GM12878 (cell line): ENCODE results near the gene UBE2E2. TPM values are rescaled to one million over a fixed set of nuclear protein-coding genes. Genes with fewer than 3 reads are reported as not detected.

Experiments
- ATAC-seq: fragments of 200-7000 bp; cut with Tn5 transposase; 3 replicates; pipeline ENCODE4 v1.9.1; 2020; ENCODE audit warnings: mild to moderate bottlenecking, moderate library complexity
- BruUV-seq: library from RNA; stranded (reverse); fragments of 400-500 nt; replicated peaks from 2 replicates; lab custom pipeline; 2021; lab: Mats Ljungman, UMichigan
- CTCF ChIA-PET: fragments of 300-600 bp; sonication (Branson Sonifier 250); formaldehyde crosslinking; extraction: SDS; loops from one replicate; lab custom pipeline; 2021; ENCODE audit warnings: inconsistent platforms; lab: Yijun Ruan, JAX
- POLR2A ChIA-PET: fragments of 350-600 bp; formaldehyde crosslinking; extraction: SDS; loops from one replicate; lab custom pipeline; 2021; ENCODE audit warnings: inconsistent platforms; lab: Charles Lee
- RAD21 ChIA-PET: fragments of 300-600 bp; sonication (Branson Sonifier 250); formaldehyde crosslinking; loops from one replicate; lab custom pipeline; 2023; ENCODE audit warnings: antibody characterized with exemption; ENCODE audit not compliant: unreplicated experiment; lab: Charles Lee
- SMC1A ChIA-PET: fragments of 300-600 bp; sonication (Branson Sonifier 250); formaldehyde crosslinking; loops from one replicate; lab custom pipeline; 2023; ENCODE audit not compliant: unreplicated experiment, uncharacterized antibody; lab: Charles Lee
- DNase-seq: peaks from one replicate; pipeline ENCODE4 v3.0.0-alpha.2; 2011; ENCODE audit warnings: low read depth, low spot score
- FAIRE-seq: peaks from 3 replicates; lab custom pipeline; 2011; peaks lifted over from hg19 to GRCh38; lab: Jason Lieb, UNC
- H2AFZ ChIP-seq: 2 replicates; pipeline ENCODE4 v1.6.0; 2011; ENCODE audit warnings: low read depth, low read length, control low read depth; ENCODE audit not compliant: control insufficient read depth
- H3K27ac ChIP-seq: 2 replicates; pipeline ENCODE4 v1.5.1; 2011; ENCODE audit warnings: control low read depth; ENCODE audit not compliant: control insufficient read depth, insufficient read depth
- H3K27me3 ChIP-seq, 2 experiments: replicated peaks in 1 of 2; 2 replicates each; pipeline versions ENCODE4 v1.6.0 to v1.6.1; 2011; ENCODE audit warnings: low read length in 1 of 2; ENCODE audit not compliant: control insufficient read depth in 2 of 2, insufficient read depth in 2 of 2
- H3K36me3 ChIP-seq, 2 experiments: 2 replicates each; pipeline ENCODE4 v1.5.1; 2011; ENCODE audit warnings: low read length in 1 of 2; ENCODE audit not compliant: control insufficient read depth in 2 of 2, insufficient read depth in 2 of 2
- H3K4me1 ChIP-seq: 2 replicates; pipeline ENCODE4 v1.6.1; 2011; ENCODE audit warnings: mild to moderate bottlenecking, low read length, moderate library complexity, mixed read lengths; ENCODE audit not compliant: control insufficient read depth, insufficient read depth
- H3K4me2 ChIP-seq: 2 replicates; pipeline ENCODE4 v1.6.0; 2011; ENCODE audit warnings: control low read depth; ENCODE audit not compliant: control insufficient read depth, insufficient read depth
- H3K4me3 ChIP-seq: fragments of 200-600 bp; sonication (generic); 2 replicates; pipeline ENCODE4 v1.5.1; 2016
- H3K79me2 ChIP-seq: 2 replicates; pipeline ENCODE4 v1.6.0; 2011; ENCODE audit warnings: low read length; ENCODE audit not compliant: control insufficient read depth, insufficient read depth
- H3K9ac ChIP-seq: 2 replicates; pipeline ENCODE4 v1.8.0; 2011; ENCODE audit warnings: low read length, control low read depth, mixed read lengths; ENCODE audit not compliant: control insufficient read depth, insufficient read depth
- H3K9me3 ChIP-seq: replicated peaks from 3 replicates; pipeline ENCODE4 v1.5.1; 2011; ENCODE audit warnings: mild to moderate bottlenecking, low read length; ENCODE audit not compliant: control insufficient read depth, insufficient read depth
- H4K20me1 ChIP-seq: 2 replicates; pipeline ENCODE4 v1.6.0; 2011; ENCODE audit not compliant: control insufficient read depth, insufficient read depth
- ATF2 ChIP-seq: IDR thresholded peaks from 2 replicates; pipeline ENCODE4 v1.6.1; 2012; ENCODE audit warnings: low read length, inconsistent platforms
- ATF3 ChIP-seq: IDR thresholded peaks from 2 replicates; pipeline ENCODE4 v1.6.1; 2011; ENCODE audit warnings: low read depth, mild to moderate bottlenecking, low read length, moderate library complexity, borderline replicate concordance; ENCODE audit errors: extremely low read depth
- E4F1 ChIP-seq: fragments of 450-650 bp; IDR thresholded peaks from 2 replicates; pipeline ENCODE4 v1.6.1; 2018; ENCODE audit warnings: borderline replicate concordance, mild to moderate bottlenecking; ENCODE audit not compliant: partially characterized antibody
- JUNB ChIP-seq: IDR thresholded peaks from 2 replicates; pipeline ENCODE4 v1.6.1; 2016; ENCODE audit warnings: antibody characterized with exemption, mild to moderate bottlenecking
- MEF2A ChIP-seq: IDR thresholded peaks from 2 replicates; pipeline ENCODE4 v1.6.1; 2011; ENCODE audit warnings: low read depth, mild to moderate bottlenecking, low read length, moderate library complexity; ENCODE audit not compliant: insufficient read depth
- MEF2B ChIP-seq: fragments of 450-650 bp; IDR thresholded peaks from 2 replicates; pipeline ENCODE4 v1.6.1; 2018; ENCODE audit warnings: mild to moderate bottlenecking, moderate library complexity; ENCODE audit not compliant: partially characterized antibody, poor library complexity, severe bottlenecking
- NFIC ChIP-seq: IDR thresholded peaks from 2 replicates; pipeline ENCODE4 v1.6.1; 2012; ENCODE audit warnings: low read depth, mild to moderate bottlenecking, inconsistent platforms, low read length, moderate library complexity
- RUNX3 ChIP-seq: IDR thresholded peaks from 2 replicates; pipeline ENCODE4 v1.6.1; 2012; ENCODE audit warnings: low read length, inconsistent platforms
- WGBS: methylation state at CpG from one replicate; pipeline ENCODE4 v1.1.6; 2016; ENCODE audit warnings: low lambda C conversion rate; ENCODE audit not compliant: insufficient replicate concordance, insufficient coverage; ENCODE audit errors: missing lambda C conversion rate; 5-methylcytosine and 5-hydroxymethylcytosine counted together
- in situ Hi-C: fragments of 300-500 bp; cut with MboI; formaldehyde crosslinking; loops from 9 replicates; pipeline ENCODE4 v1.14.3; 2018; ENCODE audit warnings: mixed read lengths
- intact Hi-C: fragments of 100-400 bp; cut with micrococcal nuclease; formaldehyde crosslinking; loops from one replicate; pipeline ENCODE4 v1.14.2; 2022; ENCODE audit not compliant: unreplicated experiment
- polyA plus RNA-seq, 11 experiments: library from polyadenylated mRNA; depleted of rRNA in 4 of 11; unstranded in 6 of 11; stranded (reverse) in 5 of 11; fragments of >200 nt; fragmentation: Nextera tagmentation in 4 of 11; fragmentation: Illumina TruSeq in 1 of 11; extraction: Ambion mirVana in 4 of 11; extraction: Trizol in 1 of 11; gene quantifications; 1 replicate in 1 of 11; 2 replicates in 10 of 11; pipeline versions ENCODE4 v1.2.1 to v1.2.3, GENCODE V29; 2011 to 2016; ENCODE audit warnings: inconsistent platforms in 2 of 11, missing spikeins in 2 of 11, low read depth in 1 of 11
- total RNA-seq, 4 experiments: library from RNA; depleted of rRNA in 3 of 4; stranded (reverse); fragments of >200 nt in 3 of 4; fragmentation: Illumina TruSeq in 1 of 4; extraction: Trizol in 1 of 4; gene quantifications; 2 replicates each; pipeline versions ENCODE4 v1.2.1 to v1.2.3, GENCODE V29; 2013 to 2021

UBE2E2 gene
- total and polyA plus RNA-seq, 10 of the 15 experiments (the other 5 are each of a cell fraction or from before 2014, with no cell fraction given) = 8.7 to 71.0 (median 36.4) TPM

GRCh38 chr3:23377928-23378672 is 175.0 kb downstream of the UBE2E2 start:
- ChIA-PET CTCF (interaction anchor here (1.0 to 1.7 kb wide), 7 partner anchors 10 to 215 kb away, joined by 3 to 6 read pairs (median 3); no protein-coding TSS in a partner anchor), RAD21 (interaction anchor here (0.6 to 2.1 kb wide), 14 partner anchors 9 to 384 kb away, joined by 3 to 10 read pairs (median 4); no protein-coding TSS in a partner anchor), POLR2A (interaction anchor here (0.7 to 1.3 kb wide), 5 partner anchors 9 to 488 kb away, joined by 3 to 4 read pairs (median 3); no protein-coding TSS in a partner anchor), SMC1A (interaction anchor here (0.5 to 3.2 kb wide), 34 partner anchors 8 to 734 kb away, joined by 3 to 19 read pairs (median 3); no protein-coding TSS in a partner anchor)
- no peak overlapping the region for H3K4me3 ChIP-seq
- H3K27me3 ChIP-seq = no peaks in the 10 kb centered on the region
- FAIRE-seq = no peak
- no peaks in the 10 kb centered on the region; a peak in 1 of 4 replicates for H3K36me3 ChIP-seq
- ATAC-seq = peak; percentile 54
- no peak overlapping the region for H3K27ac ChIP-seq
- no peak overlapping the region for H2AFZ ChIP-seq
- DNase-seq = no peak
- BruUV-seq = no TSS peak
- in situ Hi-C loops (no loop called here), intact Hi-C loops (no loop called here)
- H3K4me2 ChIP-seq = peak overlapping the region; percentile 7; the same call in 1 of the 2 replicates
- no peaks in the 10 kb centered on the region for H4K20me1 ChIP-seq
- peaks cover 16% of the 10 kb centered on the region for H3K4me1 ChIP-seq
- TF ChIP-seq ATF3 (no peak), MEF2A (peak; percentile 77), MEF2B (peak; percentile 26), NFIC (peak; percentile 59; the same call in 1 of the 2 replicates), RUNX3 (peak; percentile 67), ATF2 (peak; percentile 42; the same call in 1 of the 2 replicates), E4F1 (no peak), JUNB (peak; percentile 22; the same call in 1 of the 2 replicates)
- H3K79me2 ChIP-seq = no peaks in the 10 kb centered on the region; the same call in none of the 2 replicates
- H3K9ac ChIP-seq = no peak overlapping the region
- no peaks in the 10 kb centered on the region for H3K9me3 ChIP-seq
- 38% methylated on average over 1 of the region's 1 CpG for WGBS
